KMS-11 (cell line): ENCODE data around the gene DGAT2.

ENCODE experiments used
- H2AFZ ChIP-seq: fragments of 200-600 bp; sonication (generic); 2 replicates; pipeline ENCODE4 v1.6.1; 2016; ENCODE audit warnings: antibody characterized with exemption, mixed run types, low read depth
- H3K27ac ChIP-seq: fragments of 200-600 bp; sonication (generic); 2 replicates; pipeline ENCODE4 v1.6.1; 2016; ENCODE audit warnings: mild to moderate bottlenecking, mixed run types
- H3K27me3 ChIP-seq: fragments of 200-600 bp; sonication (generic); 2 replicates; pipeline ENCODE4 v1.6.1; 2017; ENCODE audit warnings: mild to moderate bottlenecking, low read depth, mixed run types, moderate library complexity; ENCODE audit not compliant: insufficient read depth
- H3K36me3 ChIP-seq: fragments of 200-600 bp; sonication (generic); 2 replicates; pipeline ENCODE4 v1.6.1; 2017; ENCODE audit warnings: mild to moderate bottlenecking, mixed run types; ENCODE audit not compliant: insufficient read depth
- H3K4me1 ChIP-seq: fragments of 200-600 bp; sonication (generic); 2 replicates; pipeline ENCODE4 v1.6.1; 2016; ENCODE audit warnings: mild to moderate bottlenecking, low read depth, mixed run types; ENCODE audit not compliant: poor library complexity, severe bottlenecking
- H3K4me2 ChIP-seq: fragments of 200-600 bp; sonication (generic); 2 replicates; pipeline ENCODE4 v1.7.0; 2016; ENCODE audit warnings: mild to moderate bottlenecking, mixed run types
- H3K4me3 ChIP-seq: fragments of 200-600 bp; sonication (generic); IDR thresholded peaks from 2 replicates; pipeline ENCODE4 v1.6.1; 2017; ENCODE audit warnings: low read depth, low read length, mixed read lengths; ENCODE audit not compliant: insufficient read depth
- H3K79me2 ChIP-seq: fragments of 200-600 bp; sonication (generic); 2 replicates; pipeline ENCODE4 v1.6.1; 2016; ENCODE audit warnings: low read depth, mixed run types; ENCODE audit not compliant: insufficient read depth
- H3K9ac ChIP-seq: fragments of 200-600 bp; sonication (generic); 2 replicates; pipeline ENCODE4 v1.6.1; 2016; ENCODE audit warnings: mild to moderate bottlenecking, mixed run types
- H4K20me1 ChIP-seq: fragments of 200-600 bp; sonication (generic); 2 replicates; pipeline ENCODE4 v1.6.1; 2016; ENCODE audit warnings: mild to moderate bottlenecking, mixed run types; ENCODE audit not compliant: insufficient read depth
- TF ChIP-seq, protein P1 (sequence below): fragments of 200-600 bp; sonication (generic); conservative IDR thresholded peaks from 2 replicates; pipeline ENCODE4 v1.6.1; 2017; ENCODE audit warnings: low read depth, mild to moderate bottlenecking, antibody characterized with exemption, low read length, moderate library complexity, mixed read lengths

Gene DGAT2

DNA sequence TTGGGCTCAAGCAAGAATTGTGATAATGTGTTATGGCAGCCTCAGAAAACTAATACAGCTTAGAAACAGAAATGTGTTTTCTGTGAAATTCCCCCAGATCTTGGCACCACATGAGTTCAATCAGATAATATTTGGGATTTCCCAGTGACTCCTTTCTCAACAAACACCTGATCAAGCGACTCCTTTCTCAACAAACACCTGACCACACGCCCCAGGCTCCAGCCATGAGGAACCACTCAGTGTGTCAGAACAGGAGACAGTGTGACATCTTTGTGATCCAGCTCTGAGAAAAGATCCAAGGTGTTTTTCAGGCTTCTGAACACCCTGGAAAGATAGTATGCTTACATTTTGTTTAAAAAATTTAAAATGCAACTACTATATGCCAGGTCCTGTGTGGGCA is 44.5 kb downstream of the DGAT2 start:
- no peak overlapping the region for H3K27ac ChIP-seq
- no peak overlapping the region for H3K4me2 ChIP-seq
- H2AFZ ChIP-seq: no peak overlapping the region
- TF ChIP-seq, protein P1, sequence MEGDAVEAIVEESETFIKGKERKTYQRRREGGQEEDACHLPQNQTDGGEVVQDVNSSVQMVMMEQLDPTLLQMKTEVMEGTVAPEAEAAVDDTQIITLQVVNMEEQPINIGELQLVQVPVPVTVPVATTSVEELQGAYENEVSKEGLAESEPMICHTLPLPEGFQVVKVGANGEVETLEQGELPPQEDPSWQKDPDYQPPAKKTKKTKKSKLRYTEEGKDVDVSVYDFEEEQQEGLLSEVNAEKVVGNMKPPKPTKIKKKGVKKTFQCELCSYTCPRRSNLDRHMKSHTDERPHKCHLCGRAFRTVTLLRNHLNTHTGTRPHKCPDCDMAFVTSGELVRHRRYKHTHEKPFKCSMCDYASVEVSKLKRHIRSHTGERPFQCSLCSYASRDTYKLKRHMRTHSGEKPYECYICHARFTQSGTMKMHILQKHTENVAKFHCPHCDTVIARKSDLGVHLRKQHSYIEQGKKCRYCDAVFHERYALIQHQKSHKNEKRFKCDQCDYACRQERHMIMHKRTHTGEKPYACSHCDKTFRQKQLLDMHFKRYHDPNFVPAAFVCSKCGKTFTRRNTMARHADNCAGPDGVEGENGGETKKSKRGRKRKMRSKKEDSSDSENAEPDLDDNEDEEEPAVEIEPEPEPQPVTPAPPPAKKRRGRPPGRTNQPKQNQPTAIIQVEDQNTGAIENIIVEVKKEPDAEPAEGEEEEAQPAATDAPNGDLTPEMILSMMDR: no peak
- no peak overlapping the region for H3K9ac ChIP-seq
- H3K79me2 ChIP-seq: peaks cover 16% of the 10 kb centered on the region; the same call in 1 of the 2 replicates
- no peaks in the 10 kb centered on the region for H3K36me3 ChIP-seq
- no peaks in the 10 kb centered on the region for H3K27me3 ChIP-seq
- H3K4me3 ChIP-seq: no peak overlapping the region
- H3K4me1 ChIP-seq: peaks cover 24% of the 10 kb centered on the region
- H4K20me1 ChIP-seq: no peaks in the 10 kb centered on the region

DNA sequence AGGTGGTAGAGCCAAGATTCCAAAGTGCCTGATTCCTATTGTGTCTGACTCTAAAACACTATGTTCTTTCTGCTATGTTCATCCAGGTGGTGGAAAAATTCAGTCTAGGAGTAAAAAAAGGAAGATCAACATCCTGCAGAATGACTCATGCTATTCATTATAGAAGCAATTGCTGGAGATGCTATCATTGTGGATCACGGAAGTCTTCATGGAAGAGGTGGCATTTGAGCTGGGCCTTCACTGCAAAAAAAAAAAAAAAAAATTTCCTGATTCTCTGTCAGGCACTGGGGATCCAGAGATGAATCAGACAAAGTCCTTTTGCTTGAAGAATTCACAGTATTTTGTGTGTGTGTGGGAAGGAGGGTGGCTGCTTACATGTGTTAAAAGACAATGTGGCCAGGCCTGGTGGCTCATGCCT is 45.1 kb downstream of the DGAT2 start:
- H3K36me3 ChIP-seq: no peaks in the 10 kb centered on the region
- H3K4me1 ChIP-seq: peaks cover 25% of the 10 kb centered on the region
- H3K4me3 ChIP-seq: no peak overlapping the region
- H3K27me3 ChIP-seq: no peaks in the 10 kb centered on the region
- H3K79me2 ChIP-seq: peaks cover 16% of the 10 kb centered on the region; the same call in 1 of the 2 replicates
- H4K20me1 ChIP-seq: no peaks in the 10 kb centered on the region
- peak overlapping the region; percentile 83; the same call in 1 of the 2 replicates for H3K4me2 ChIP-seq
- H3K9ac ChIP-seq: no peak overlapping the region
- TF ChIP-seq, protein P1: no peak
- no peak overlapping the region for H2AFZ ChIP-seq
- H3K27ac ChIP-seq: no peak overlapping the region

DNA sequence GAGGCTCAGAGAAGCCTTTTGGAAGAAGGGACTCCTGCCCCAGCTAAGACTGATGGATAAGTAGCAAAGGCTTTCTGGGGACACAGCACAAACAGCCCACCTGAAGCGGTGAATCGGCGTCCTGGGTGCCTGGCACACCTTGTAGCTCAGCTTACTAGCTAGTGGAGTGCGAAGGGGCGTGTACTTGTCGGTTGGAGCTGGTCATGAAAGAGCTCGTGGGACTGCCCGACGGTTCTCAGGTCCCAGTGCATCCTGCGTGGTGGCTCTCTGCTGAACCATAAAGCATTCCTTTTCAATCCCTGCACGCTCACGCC is 45.7 kb downstream of the DGAT2 start:
- TF ChIP-seq, protein P1: no peak
- Histone ChIP-seq H3K4me1 (peaks cover 32% of the 10 kb centered on the region), H3K27ac (no peak overlapping the region), H3K36me3 (no peaks in the 10 kb centered on the region), H3K4me3 (peak overlapping the region; percentile 51), H2AFZ (peak overlapping the region; percentile 64), H3K79me2 (peaks cover 16% of the 10 kb centered on the region; the same call in 1 of the 2 replicates), H3K27me3 (no peaks in the 10 kb centered on the region), H3K4me2 (peak overlapping the region; percentile 83), H4K20me1 (no peaks in the 10 kb centered on the region), H3K9ac (peak overlapping the region; percentile 10; the same call in 1 of the 2 replicates)

DNA sequence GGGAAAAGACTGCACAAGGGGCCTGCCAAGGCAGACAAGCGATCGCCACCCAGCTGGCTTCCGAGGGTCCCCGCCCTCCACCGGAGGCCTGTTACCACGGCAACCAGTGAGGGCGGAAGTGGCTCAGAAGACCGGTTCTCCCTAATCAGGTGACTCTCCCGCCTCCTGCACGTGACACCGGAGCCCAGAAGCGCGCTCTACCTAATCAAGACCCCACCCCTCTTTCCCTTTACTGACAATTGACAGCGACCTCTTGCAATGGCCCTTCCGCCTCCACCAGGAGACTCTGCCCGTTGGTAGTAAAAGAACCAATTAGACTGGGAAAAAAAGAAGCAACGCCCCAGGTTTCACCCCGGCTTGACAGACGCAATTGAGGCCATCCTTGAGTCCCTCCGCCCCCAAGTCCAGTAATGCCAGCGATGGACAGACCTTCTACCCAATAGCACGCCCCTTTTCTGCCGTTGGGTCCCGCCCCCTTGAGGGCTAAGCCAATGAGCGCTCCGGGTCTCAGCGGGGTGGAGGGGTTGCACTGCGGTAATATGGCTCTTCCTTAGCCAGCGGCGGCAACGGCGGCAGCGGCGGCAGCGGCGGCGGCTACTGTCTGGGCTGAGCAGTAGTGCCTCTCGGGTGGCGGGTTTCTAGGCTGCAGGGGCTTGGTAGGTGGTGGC is 46.2 kb downstream of the DGAT2 start, which contains the start of gene UVRAG:
Gene UVRAG, plus strand, starts transcription at position 534 of the 668 bp plus-strand sequence. CDS start 198 bp downstream, outside the sequence.
- Histone ChIP-seq H3K79me2 (peaks cover 16% of the 10 kb centered on the region; the same call in 1 of the 2 replicates), H3K4me2 (peak within 1 kb of the TSS; percentile 91), H3K36me3 (no peaks in the 10 kb centered on the region), H3K27ac (peak within 1 kb of the TSS; percentile 47), H3K4me3 (peak within 1 kb of the TSS; percentile 61), H3K27me3 (no peaks in the 10 kb centered on the region), H3K9ac (peak within 1 kb of the TSS; percentile 65), H4K20me1 (no peaks in the 10 kb centered on the region), H3K4me1 (peaks cover 37% of the 10 kb centered on the region), H2AFZ (peak within 1 kb of the TSS; percentile 64)
- TF ChIP-seq, protein P1: no peak
